GM18499 (cell line): Measurements from ENCODE around the gene GRM7.

ENCODE experiments used
- ATAC-seq: cut with Tn5 transposase; IDR thresholded peaks from one replicate; pipeline ENCODE4 v1.9.1; 2021; ENCODE audit warnings: moderate number of reproducible peaks; ENCODE audit not compliant: insufficient read depth, unreplicated experiment

GRM7 gene

DNA sequence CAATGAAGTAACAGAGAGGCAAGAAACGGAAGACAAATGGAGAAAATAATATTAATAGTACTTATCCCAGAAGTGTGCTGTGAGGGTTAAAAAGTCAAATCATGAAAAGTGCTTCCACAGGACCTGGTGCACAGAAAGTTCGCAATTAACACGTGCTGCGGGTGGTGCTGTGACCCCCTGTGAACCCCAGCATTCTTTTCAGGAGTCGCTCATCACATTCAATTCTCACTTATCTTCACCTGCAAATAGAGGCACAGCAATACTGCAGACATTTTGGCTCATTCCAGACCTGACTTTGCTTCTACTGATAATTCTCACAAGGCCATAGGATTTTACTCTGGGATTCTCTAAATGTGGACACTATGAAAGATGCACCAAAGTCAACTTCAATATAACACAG is 584.4 kb downstream of the GRM7 start:
- ATAC-seq, result no peak

DNA sequence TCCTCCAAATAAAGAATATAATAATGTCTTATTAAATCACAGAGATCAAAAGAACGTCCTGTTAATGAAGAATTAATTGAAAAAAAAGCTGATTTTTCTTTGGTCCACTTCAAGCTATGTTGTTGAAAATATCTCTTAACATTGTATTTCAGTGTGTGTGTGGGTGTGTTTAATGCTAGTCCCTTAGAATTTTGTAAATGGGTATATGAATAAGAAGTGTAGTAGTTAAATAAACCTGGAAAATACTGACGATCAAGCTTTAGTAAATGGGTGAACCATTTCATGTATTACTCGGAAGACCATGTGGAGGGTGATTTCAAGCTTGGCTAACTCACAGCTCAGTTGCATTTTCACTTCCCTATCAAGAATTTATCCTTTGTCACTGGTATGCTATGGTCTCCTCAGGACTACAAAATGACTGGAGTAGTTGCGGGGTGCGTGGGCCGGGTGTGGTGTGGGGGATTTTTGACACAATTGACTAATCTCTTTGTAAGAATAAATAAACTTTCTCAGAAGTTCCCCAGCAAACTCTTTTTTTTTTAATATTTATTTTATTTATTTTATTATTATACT is 586.4 kb downstream of the GRM7 start:
- ATAC-seq, result peak; percentile 99

DNA sequence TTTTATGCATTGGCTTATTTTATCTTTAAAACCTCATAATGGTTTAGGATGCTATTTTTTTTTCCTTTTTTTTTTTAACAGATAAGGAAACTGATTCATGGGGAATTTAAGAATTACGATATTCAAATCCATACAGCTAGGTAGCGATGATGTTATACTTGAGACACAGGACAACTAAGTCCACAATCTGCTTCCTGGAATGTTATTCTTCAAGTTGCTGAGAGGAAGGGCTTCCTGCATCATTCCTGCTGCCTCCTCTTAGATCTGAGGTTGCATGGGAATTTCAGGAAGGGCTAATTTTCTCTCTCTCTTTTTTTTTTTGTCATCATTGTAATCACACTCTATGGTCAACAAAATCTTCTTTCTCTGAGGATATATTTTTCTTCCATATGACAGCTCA is 595.5 kb downstream of the GRM7 start:
- ATAC-seq, result no peak

DNA sequence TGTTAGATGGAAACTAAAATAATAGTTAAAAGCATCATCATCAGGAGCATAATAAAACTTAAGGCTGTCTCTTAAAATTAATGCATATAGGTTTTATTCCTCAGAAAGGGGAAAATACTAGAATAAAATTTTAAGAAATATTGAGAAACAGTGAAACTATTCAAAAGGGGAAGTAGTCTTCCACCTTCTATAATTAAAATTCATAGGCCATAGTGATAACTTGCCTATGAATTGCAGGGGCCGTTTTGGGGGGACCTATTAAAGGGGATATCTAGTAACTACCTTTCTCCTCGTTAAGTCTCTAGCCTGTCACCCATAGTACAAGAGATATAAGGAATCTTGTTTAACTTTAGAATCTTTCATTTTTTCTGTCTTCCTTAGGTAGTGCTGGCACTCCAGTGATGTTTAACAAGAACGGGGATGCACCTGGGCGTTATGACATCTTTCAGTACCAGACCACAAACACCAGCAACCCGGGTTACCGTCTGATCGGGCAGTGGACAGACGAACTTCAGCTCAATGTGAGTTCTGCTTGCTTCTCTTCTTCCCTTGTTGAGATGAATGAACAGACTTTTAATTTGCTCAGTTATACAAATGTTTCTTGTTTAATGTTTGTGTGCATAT is 600.4 kb downstream of the GRM7 start:
- no peak for ATAC-seq

DNA sequence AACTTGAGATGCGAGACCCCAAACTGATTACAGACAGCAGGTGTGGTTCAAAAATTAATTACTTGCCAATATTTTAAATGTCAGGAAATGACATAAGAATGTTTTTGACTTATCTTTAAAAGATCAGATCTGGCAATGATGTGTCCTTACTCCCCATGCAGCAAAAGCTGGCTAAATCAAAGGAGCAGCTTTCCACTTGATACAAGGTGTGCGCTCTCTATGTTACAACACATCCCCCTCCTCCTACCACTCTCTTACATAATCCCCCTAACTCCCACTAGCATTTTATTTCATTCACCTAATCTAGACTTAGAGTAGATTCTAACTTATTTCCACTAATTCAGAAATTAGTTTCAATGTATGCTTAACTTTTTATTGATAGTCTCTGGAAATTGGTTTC is 609.0 kb downstream of the GRM7 start:
- ATAC-seq, result no peak

DNA sequence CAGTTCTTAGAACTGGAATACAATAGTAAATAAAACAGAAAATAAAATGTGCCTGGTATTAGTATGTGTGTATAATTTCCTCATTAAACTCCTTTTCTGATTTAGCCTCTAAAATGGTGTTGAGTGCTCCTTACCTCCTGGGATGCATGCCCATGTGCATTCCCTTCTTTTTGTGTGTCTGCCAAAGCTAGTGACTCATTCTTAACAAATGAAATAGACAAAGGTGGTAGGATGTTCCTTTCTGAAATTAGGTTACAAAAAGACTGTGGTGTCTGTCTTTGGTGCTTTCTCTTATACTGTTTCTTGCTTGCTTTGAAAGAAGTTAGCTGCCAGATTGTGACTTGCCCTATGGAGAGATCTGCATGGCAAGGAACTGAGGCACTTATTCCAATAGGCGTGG is 623.7 kb downstream of the GRM7 start:
- no peak for ATAC-seq

DNA sequence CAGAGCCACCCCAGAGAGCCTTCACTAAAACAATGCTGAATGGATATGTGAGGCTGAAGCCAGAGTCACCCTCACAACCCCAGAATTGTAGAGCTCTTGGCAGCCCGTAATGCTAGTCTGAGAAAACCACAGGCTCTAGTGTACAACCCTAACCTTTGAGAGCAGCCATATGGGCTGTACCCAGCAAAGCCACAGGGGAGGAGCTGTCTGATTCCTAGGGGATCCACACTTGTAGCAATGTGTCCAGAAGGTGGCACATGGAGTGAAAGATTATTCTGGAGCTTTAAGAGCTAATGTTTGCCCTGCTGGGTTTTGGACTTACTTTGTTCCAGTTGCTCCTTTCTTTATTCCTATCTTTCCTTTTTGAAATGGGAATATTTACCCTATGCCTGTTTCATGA is 626.8 kb downstream of the GRM7 start:
- no peak for ATAC-seq

DNA sequence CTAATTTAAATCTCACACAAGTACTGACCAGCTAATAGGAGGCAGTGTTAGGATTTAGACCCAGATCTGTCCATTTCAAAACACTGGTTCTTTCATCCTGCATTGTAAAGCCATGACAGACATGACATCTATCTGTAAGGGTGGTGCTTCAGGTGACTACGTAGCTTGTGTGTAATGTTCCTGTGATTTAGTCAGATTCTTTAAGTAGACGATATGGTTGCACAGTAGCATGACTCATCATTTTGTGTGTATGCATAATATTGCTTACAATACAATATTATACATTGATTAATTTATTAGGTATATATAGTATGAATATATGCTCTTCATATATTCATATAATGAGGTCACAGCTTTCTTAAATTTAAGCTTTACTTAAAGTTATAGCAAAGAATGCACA is 628.5 kb downstream of the GRM7 start:
- no peak for ATAC-seq

DNA sequence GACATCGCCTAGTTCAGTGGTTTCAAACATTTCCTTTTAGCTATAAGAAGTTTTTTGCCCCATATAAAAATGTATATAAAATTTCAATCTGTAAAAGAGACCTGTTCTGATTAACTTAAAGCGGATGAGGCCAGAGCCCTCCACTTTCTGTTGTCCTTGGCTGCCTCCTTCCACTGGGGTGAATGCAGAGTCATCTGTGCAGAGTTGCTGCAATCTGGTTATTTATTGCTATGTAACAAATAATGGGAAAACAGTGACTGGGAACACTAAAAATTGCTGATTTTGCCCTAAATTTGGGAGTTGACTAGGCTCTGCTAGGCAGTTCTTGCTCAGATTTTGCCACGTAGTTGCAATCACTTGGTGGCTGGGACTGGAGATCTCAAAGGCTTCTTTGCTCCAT is 637.8 kb downstream of the GRM7 start:
- no peak for ATAC-seq

DNA sequence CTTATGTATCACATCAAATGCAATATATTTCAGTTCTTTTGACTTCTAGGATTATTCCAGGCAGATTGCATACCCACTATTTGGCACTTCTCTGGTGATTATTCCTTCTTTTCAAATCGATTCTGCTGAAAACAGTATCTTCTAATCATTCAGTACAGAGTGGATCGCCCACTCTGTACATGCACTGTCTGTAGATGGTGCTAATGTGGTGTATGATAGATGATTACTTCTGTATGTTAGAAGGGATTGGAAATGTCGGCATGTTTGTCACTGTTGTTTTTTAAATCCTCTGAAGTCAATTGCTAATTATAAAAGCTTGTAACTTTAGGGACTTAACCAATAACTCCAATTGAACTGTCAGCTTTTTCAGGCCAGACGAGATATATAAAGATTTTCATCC is 642.5 kb downstream of the GRM7 start:
- ATAC-seq, result no peak

DNA sequence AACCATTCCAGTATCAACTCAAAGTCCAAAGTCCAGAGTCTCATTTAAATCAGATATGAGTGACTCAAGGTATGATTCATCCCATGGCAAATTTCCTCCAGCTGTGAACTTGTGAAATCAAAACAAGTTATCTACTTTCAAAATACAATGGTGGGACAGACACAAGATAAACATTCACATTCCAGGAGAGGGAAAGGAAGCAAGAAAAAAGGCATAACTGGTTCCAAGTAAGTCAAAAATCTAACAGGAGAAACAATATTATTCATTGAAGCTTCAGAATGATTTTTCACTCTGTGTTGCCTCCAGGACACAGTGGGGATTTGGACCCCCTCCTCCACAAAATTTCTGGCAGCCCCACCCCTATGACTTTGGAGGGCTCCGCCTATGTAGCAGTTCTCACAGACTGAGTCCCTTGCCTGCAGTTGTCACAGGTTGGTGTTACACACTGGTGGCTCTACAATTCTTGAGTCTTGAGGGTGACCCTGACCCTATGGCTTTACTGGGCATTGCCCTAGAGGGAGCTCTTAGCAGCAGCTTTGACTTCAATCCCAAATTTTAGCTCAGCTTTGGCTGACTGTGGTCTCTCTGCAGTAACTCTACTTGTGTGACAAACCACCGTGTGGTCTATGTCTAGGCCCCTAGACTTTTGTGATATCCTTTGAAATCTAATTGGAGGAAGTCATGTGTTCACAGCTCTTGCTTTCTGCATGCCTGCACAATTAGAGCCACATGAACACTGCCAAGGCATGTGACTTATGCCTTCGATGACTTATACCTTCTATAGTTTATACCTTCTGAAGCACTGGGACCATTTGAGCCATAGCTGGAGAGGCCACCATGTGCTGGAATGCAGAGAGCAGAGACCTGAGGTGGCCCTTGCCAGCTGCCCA is 644.2 kb downstream of the GRM7 start:
- no peak for ATAC-seq

DNA sequence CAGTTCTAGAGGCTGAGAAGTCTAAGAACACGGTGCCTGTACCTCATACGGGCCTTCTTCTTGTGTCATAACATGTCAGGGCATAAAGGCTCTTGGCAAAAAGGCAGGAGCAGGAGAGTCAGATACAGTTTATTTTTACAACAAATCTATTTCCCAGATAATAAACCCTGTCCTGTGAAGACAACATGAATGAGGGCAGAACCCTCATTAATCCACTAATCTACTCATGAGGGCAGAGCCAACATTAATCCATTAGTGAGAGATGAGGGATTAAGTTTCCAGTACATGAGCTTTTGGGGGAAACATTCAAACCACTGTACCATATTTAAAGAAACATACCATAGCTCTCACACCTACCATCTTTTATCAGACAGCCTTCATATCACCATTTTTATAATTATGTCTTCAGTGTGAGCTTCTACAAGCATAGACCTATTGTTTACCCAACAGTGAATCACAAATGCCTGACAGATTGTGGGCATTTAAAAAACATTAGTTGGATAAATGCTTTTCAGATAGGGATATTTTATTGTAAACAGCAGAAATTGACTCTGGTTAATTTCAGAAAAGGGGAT is 645.8 kb downstream of the GRM7 start:
- ATAC-seq, result no peak

DNA sequence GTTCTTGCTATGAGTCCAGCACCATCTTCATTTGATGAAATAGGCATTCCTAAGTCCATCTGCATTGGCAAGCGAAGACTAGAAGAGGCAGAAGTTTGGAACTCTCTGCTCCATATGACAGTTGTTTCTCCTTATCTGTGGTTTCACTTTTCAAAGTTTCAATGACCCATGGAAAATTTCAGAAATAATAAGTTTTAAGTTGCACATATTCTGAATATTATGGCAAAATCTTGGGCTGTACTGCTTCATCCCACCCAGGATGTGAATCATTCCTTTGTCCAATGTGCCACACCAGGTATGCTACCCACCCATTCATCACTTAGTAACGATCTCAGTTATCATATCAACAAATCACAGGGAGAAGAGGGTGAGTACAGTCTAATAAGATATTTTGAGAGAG is 647.9 kb downstream of the GRM7 start:
- ATAC-seq, result no peak

DNA sequence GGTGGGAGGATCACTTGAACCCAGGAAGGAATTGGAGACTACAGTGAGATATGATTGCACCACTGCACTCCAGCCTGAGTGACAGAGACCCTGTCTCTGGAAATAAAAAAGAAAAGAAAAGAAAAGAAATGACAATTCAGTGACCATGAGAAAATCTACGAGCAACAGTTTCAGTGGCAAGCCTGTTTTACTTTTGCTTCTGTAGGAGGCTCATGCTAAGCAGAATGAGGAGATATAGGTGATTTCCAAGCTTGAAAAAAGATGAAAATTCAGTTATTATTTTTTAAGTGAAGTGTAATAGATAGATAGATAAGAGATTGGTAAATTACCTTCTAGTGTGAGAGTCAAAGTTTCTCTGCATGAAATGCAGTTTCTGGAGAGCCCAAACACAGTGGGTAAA is 651.1 kb downstream of the GRM7 start:
- ATAC-seq, result no peak

DNA sequence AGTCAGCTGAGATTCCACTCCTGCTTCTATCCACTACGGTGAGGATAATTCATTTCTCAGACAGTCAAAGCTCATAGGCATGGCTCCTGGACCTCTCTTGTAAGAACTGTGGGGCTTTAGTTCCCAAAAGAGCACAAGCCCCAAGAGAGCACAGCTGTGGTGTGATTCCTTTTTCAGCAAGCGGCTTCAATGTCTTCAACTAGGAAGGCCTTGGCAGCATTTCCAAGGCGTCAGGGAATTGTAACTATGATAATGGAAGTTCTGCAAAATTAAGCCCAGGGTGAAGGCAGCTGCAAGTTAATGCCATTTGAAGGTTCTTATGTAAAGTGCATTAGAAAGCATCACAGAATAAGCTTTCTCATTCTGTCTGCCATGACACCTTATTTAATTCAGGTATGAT is 657.1 kb downstream of the GRM7 start:
- no peak for ATAC-seq

DNA sequence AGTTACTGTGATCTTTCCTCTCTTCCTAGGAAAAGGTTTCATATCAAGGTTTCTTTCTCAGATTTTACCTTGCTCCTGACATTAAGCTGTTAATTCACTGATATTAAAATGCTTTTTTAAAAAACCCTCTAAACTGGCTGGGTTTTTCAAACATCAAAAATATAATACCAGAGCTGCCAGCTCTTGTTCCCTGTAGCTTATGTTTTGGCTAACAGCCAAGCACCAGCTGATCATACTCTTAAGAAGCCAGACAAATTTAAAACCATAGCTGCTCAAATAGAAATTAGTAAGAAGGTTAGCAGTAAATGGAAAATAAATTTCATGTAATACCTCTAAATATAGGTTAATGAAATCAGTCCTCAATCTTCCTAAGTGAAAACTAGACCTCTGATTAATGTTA is 657.5 kb downstream of the GRM7 start:
- ATAC-seq, result no peak

DNA sequence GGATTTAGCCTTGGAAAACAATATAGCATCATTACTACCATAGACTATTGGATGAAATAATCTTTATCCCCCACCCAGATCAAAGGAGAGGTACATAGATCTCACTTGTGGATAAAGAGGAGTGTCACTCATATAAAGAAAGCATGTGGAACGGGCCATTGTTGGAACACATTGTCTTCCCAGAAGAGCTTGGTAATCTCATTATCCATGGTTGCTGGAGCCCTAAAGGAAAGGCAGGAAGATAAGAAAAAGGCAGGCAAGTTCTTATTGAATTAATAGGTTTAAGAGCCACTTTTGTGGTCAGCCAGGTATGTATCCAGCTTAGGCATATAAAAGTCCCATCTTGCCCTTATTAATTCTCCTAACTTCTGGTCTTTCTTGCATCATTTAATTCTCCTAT is 659.1 kb downstream of the GRM7 start:
- ATAC-seq, result no peak

DNA sequence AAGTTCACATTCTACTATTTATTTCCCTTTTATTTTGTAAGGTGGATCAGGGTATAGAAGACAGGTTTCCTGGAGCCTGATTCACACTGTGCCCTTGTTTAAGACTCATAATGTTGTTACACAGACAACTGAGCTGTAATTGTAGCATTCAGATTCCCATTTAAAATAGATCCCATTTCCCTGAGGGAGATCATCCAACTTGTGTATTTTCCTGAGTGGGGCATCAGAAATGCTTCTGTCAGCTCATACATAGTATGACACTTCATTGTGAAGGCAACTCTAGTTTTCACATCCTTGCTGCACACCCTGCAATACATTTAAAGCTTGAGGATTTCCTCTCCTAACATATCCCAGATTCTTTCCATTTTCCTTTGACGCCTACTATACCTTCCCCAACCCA is 659.7 kb downstream of the GRM7 start:
- ATAC-seq, result no peak

DNA sequence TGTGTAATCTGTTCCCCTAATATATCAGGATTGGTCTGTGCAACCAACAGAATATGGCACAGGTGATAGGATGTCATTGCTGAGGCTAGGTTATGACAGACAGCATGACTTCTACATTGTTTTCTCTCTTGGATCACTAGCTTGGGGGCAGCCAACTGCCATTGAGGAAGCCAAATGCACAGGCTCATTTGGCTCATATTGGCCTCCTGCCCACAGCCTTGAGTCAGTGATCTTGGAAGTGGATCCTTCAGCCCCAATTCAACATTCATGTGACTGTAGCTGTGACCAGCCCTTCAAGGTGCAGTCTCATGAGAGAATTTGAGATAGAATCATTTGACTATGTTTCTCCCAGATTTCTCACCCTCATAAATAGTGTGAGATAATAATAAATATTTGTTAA is 675.6 kb downstream of the GRM7 start:
- ATAC-seq, result no peak

DNA sequence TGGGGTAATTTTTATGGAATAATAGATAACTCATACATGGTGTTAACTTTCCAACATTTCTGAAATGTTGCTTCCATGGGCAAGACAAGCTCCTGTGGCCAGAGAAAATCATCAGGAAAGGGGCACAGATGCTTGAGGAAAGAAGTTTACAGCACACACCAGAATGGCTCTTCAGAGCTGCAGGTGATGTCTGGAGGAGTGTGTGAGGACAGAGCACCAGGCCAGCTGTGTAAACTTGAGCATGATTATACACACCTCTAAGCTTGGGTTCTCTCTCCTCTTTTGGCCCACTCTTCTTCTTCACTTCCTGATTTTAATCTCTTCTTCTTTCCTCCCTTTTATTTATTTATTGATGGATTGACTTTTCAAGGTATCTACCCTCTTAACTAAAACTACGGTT is 676.0 kb downstream of the GRM7 start:
- ATAC-seq, result no peak

DNA sequence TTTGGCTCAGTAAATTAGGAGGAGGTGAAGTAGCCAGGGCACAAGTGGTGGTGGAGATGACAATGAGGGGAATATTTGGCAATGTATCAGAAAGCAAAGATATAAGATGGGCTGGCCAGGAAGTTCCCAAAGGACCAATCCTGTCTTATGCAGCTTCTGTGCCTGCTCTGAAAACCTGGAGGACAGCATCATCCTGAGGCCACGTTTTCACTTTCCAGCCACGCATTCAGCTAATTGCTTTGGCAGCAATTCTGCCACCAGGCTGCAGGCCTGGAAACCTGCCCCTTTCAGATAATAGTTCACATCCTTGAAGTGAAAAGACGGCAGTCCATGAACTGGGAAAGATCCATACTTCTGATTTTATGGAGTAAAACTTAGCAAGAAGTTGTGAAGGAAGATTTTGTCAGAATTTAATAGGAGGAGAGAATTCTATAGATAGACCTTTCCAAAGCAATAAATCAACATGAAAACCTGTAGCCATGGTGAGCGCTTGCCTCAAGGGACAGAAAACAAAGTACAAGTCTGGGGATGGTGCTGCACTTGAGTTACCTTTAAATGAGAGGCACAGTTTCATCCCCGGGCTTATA is 682.5 kb downstream of the GRM7 start:
- ATAC-seq, result no peak
